AG09319 (cell line): ENCODE data around the gene KIFC1.

Experiments
- DNase-seq: peaks from one replicate; pipeline ENCODE4 v3.0.0-alpha.2; 2010; ENCODE audit warnings: low read depth; ENCODE audit errors: extremely low read depth
- TF ChIP-seq, protein P1 (sequence below): IDR thresholded peaks from 2 replicates; pipeline ENCODE4 v1.5.1; 2011; ENCODE audit warnings: low read depth, mild to moderate bottlenecking, inconsistent platforms, low read length, moderate library complexity

KIFC1 gene

DNA sequence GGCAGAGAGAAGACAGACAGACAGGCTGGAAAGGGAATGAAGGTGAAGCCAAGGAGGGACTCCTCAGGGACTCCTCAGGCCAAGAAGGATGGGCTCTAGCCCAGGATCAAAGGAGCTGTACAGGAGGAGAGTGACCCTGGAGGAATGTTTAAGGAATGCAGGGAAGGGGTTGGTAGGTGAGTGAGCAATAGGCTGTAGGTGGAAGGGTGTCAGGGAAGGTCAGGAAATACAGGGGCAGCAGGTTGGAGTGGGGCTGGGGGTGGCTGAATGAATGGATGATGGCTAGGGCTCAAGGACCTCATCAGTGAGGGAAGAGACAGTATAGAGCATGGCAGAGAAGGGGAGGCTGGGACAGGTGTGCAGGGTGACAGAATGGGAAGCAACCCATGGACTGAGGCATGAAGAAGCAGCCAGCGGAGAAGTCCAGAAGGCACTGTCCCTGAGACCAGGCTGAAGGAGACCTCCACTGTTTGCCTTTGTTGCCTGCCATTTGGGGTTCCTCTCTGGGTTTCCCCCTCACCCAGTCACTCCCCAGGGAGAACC lies 41.4 kb downstream of the KIFC1 start:
- TF ChIP-seq, protein P1, sequence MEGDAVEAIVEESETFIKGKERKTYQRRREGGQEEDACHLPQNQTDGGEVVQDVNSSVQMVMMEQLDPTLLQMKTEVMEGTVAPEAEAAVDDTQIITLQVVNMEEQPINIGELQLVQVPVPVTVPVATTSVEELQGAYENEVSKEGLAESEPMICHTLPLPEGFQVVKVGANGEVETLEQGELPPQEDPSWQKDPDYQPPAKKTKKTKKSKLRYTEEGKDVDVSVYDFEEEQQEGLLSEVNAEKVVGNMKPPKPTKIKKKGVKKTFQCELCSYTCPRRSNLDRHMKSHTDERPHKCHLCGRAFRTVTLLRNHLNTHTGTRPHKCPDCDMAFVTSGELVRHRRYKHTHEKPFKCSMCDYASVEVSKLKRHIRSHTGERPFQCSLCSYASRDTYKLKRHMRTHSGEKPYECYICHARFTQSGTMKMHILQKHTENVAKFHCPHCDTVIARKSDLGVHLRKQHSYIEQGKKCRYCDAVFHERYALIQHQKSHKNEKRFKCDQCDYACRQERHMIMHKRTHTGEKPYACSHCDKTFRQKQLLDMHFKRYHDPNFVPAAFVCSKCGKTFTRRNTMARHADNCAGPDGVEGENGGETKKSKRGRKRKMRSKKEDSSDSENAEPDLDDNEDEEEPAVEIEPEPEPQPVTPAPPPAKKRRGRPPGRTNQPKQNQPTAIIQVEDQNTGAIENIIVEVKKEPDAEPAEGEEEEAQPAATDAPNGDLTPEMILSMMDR = no peak
- no peak for DNase-seq

DNA sequence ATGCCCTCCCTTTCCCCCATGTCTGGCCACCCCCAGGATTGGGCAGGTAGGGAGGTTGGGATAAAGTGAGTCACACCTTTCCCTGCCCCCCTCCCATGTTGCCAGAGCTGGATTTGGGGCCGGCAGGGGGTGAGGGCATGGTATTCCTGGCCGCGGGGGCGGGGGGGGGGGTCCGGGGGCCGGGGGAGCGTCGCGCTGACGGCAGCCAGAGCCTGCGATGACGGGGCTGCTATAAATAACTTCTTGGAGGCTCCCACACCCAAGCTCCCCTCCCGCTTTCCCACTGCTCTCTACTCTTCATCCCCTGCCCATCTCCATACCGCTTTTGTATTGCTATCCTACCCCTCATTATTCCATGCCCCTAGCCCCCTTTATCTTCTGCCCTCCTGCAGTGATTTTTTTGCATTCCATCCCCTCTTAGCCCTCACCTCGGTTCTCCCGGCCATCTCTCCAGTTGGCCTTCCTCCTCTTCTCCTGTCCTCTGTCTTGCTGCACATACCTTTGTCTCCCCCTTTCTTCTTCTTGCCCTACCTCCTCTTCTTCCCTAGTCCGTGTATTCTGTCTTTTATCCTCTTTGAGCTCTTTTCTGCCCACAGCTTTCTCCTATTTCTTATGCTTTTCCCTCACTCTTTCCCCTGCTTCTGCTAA lies 42.0 kb downstream of the KIFC1 start:
- DNase-seq = no peak

DNA sequence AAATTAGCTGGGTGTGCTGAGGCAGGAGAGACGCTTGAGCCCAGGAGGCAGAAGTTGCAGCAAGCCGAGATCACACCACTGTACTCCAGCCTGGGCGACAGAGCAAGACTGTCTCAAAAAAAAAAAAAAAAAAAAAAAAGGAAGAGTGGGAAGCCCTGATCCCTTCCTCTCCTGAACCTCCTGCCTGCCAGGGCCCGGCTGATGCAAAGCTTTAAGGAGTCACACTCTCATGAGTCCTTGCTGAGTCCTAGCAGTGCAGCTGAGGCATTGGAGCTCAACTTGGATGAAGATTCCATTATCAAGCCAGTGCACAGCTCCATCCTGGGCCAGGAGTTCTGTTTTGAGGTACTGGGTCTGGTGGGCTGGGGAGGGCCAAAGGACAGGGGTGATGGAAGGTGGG lies 43.3 kb downstream of the KIFC1 start:
- TF ChIP-seq, protein P1 = no peak
- no peak for DNase-seq

More for the DNA sequence above, 42.0 kb downstream of the KIFC1 start:
- TF ChIP-seq, protein P1 = no peak

DNA sequence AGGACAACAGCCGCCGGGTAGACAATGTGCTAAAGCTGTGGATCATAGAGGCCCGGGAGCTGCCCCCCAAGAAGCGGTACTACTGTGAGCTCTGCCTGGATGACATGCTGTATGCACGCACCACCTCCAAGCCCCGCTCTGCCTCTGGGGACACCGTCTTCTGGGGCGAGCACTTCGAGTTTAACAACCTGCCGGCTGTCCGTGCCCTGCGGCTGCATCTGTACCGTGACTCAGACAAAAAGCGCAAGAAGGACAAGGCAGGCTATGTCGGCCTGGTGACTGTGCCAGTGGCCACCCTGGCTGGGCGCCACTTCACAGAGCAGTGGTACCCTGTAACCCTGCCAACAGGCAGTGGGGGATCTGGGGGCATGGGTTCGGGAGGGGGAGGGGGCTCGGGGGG lies 46.0 kb downstream of the KIFC1 start:
- DNase-seq = no peak
- TF ChIP-seq, protein P1 = no peak

DNA sequence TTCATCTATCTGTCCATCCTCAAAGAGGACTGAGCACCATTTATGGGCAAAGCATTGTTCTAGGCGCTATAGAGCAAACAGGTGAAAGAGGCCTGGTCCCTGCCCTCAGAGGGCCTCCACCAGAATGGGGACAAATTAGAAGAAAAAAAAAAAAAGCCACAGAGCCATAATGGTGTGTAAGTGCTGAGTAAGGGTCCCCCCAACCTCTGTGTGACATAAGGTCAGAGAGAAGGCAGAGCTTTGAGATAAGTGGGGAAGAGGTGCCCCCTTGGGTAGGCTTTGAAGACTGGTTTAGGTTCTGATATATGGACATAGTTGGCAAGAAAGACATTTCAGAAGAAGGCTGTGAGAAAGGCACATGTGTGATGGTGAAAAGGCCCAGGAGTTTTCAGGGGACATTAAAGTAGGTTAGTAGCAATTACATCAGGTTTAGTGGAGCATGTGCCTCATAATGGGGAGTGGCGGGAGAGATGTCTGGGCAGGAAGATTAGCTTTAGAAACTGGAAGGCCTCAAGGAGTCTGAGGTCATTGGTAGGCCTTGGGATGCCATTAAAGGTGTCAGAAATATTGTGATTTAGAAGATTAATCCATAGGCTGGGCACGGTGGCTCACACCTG lies 47.5 kb downstream of the KIFC1 start:
- TF ChIP-seq, protein P1 = no peak

DNA sequence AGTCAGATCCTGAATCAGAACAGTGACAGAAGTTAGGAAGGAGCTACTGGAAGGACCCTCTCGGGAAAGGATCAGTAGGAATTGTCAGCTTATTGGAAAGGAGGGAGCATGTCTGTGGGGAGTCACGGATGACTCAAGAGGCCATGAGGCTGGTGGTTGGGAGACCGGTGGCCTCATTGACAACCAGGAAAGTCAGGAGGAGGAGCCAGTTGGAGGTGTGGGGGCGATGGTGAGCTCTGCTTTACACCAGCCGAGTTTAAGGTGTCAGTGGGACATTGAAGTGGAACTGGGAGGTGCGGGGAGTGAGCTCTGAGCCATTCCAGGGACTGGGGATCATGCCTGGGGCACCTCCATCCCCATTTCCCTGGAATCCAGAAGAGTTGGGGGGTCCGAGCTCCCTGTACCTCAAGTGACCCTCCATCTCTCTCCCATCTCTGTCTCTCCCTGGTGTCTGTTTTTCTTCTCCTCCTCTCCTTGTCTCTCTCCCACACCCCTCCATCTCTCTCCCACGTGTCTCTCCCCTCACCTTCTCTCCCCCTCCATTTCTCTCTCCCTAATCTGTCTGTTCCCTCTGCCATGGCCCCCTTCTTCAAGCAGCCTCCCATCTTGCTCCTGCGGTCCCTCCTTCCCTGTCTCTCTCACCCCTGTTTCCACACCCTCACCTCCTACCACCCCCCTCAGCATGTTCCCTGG lies 48.5 kb downstream of the KIFC1 start:
- TF ChIP-seq, protein P1 = no peak
- DNase-seq = no peak

More for the DNA sequence above, 47.5 kb downstream of the KIFC1 start:
- DNase-seq = no peak
